ENCODE data around the gene MALRD1. TPM values are rescaled to one million over a fixed set of nuclear protein-coding genes. Genes with fewer than 3 reads are reported as not detected.

MALRD1 gene
- total RNA-seq, 1 donor from 2014 or later: not detected

DNA sequence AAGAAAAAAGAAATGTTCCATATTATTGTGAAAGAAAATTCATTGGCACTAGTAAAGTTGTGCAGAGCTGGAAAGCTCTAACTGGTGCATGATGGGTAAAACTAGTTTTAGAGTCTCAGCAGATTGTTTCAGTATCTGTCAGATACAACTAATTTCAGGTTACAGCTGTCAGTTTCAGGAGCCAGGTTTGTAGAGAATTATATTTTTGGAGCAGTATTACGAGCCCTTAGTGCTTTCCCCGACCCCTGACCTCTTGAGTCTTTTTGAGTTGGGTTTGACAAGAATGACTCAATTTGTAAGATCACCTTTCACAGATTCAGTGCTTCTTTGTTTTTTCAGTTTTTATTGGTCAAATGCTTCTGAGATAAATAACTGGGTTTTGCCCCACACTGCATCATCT is 401.3 kb downstream of the MALRD1 start:
- DNase-seq (ENCODE audit: low spot score): no peak
- H3K4me1 Mint-ChIP-seq (ENCODE audit: low read depth): no peaks in the 10 kb centered on the region
- peaks cover 7% of the 10 kb centered on the region for H3K9me3 Mint-ChIP-seq
- no peaks in the 10 kb centered on the region for H3K27me3 Mint-ChIP-seq (ENCODE audit: insufficient read depth)
- H3K36me3 Mint-ChIP-seq (ENCODE audit: low read depth): no peaks in the 10 kb centered on the region
- H3K27ac Mint-ChIP-seq: no peak overlapping the region
- no peak overlapping the region for H3K4me3 Mint-ChIP-seq
- intact Hi-C loops (cut with micrococcal nuclease): no loop called here

DNA sequence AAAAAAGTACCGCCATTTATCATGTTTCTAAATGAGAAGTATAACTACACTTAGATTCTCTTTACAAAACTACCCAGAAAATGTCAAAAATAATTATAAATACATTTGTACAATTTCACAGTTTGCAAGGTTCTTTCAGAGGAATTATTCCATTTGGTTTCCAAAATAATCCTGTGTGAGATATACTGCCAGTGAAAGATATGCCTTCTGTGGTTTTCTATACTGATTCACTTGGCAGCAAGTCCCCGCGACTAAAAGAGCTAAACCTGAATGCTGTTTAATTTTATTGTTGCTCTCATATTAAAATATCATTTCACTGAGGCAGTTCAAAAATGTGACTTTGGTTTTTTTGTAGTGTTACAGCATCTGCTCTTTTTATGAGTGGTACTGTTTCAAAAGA is 402.8 kb downstream of the MALRD1 start:
- intact Hi-C loops (cut with micrococcal nuclease): no loop called here
- no peak overlapping the region for H3K27ac Mint-ChIP-seq
- no peak overlapping the region for H3K4me3 Mint-ChIP-seq
- H3K4me1 Mint-ChIP-seq (ENCODE audit: low read depth): no peaks in the 10 kb centered on the region
- H3K36me3 Mint-ChIP-seq (ENCODE audit: low read depth): no peaks in the 10 kb centered on the region
- H3K9me3 Mint-ChIP-seq: peaks cover 7% of the 10 kb centered on the region
- DNase-seq (ENCODE audit: low spot score): no peak
- no peaks in the 10 kb centered on the region for H3K27me3 Mint-ChIP-seq (ENCODE audit: insufficient read depth)

DNA sequence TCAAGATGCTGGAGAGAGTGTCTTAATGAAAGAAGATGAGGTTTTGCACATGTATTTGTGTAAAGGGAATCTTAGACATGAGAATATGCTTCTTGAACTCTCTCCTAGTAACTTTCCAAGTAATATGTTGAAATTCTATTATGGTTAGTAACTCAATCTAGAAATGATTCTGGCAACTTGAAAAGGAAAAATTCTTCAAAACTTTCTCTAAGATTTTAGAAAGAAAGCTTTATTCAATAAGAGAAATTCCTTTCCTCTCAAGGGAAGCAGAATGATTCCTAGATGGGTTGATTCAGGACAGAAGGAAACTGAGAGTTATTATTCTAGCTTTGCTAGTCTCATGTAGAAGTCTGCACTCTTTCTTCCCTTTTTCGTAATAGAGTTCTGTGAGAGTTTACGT is 403.3 kb downstream of the MALRD1 start:
- no peak overlapping the region for H3K27ac Mint-ChIP-seq
- peaks cover 7% of the 10 kb centered on the region for H3K9me3 Mint-ChIP-seq
- no peaks in the 10 kb centered on the region for H3K4me1 Mint-ChIP-seq (ENCODE audit: low read depth)
- no peaks in the 10 kb centered on the region for H3K27me3 Mint-ChIP-seq (ENCODE audit: insufficient read depth)
- H3K36me3 Mint-ChIP-seq (ENCODE audit: low read depth): no peaks in the 10 kb centered on the region
- intact Hi-C loops (cut with micrococcal nuclease): no loop called here
- no peak overlapping the region for H3K4me3 Mint-ChIP-seq
- no peak for DNase-seq (ENCODE audit: low spot score)

DNA sequence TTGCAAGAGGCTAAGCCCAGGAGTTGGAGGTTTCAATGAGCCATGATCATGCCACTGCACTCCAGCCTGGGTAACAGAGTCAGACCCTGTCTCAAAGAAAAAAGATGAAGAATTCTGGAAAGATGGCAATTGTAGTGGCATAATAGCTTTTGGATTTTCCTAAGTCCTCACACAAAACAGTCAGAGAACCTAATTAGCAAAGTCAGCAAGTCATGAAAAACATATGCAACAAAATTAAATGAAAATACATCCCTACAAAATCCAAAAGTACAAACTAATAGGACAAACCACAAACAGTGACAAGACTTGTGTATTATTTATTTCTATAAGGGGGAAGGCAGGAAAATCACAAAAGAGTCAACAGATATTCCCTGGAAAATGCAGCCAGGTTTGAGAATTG is 405.4 kb downstream of the MALRD1 start:
- no peak for DNase-seq (ENCODE audit: low spot score)
- Mint-ChIP-seq H3K27ac (no peak overlapping the region), H3K9me3 (peaks cover 3% of the 10 kb centered on the region), H3K27me3 (ENCODE audit: insufficient read depth) (no peaks in the 10 kb centered on the region), H3K4me3 (no peak overlapping the region), H3K4me1 (ENCODE audit: low read depth) (no peaks in the 10 kb centered on the region), H3K36me3 (ENCODE audit: low read depth) (no peaks in the 10 kb centered on the region)
- intact Hi-C loops (cut with micrococcal nuclease): no loop called here

DNA sequence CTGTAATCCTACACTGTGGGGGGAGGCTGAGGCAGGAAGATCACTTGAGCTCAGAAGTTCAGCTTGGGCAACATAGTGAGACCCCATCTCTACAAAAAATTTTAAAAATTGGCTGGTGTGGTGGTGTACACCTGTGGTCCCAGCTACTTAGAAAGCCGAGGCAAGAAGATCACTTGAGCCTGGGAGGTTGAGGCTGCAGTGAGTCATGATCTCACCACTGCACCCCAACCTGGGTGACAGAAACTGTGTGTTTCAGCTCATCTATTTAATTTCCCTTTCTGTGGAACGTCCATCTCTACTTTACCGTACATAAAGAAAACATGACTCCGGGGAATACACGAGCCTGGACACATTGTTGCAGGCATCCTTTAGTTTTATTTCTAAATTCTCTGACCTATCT is 413.0 kb downstream of the MALRD1 start:
- no peak for DNase-seq (ENCODE audit: low spot score)
- peaks cover 18% of the 10 kb centered on the region for H3K9me3 Mint-ChIP-seq
- H3K27me3 Mint-ChIP-seq (ENCODE audit: insufficient read depth): no peaks in the 10 kb centered on the region
- H3K36me3 Mint-ChIP-seq (ENCODE audit: low read depth): no peaks in the 10 kb centered on the region
- H3K27ac Mint-ChIP-seq: no peak overlapping the region
- H3K4me3 Mint-ChIP-seq: no peak overlapping the region
- intact Hi-C loops (cut with micrococcal nuclease): no loop called here
- no peaks in the 10 kb centered on the region for H3K4me1 Mint-ChIP-seq (ENCODE audit: low read depth)

DNA sequence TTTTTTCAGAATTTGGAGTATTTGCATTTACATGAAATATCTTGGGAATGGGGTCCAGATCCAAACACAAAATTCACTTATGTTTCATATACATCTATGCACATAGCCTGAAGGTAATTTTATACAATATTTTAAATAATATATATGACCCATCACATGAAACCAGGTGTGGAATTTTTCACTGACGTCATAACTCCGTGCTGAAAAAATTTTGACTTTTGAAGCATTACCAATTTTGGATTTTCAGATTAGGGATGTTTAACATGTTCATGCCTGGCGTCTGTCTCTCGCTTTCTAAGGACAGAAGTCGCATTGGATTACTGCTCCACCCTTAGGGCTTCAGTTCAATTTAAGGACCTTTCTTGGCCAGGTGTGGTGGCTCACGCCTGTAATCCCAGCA is 418.1 kb downstream of the MALRD1 start:
- no peak overlapping the region for H3K27ac Mint-ChIP-seq
- DNase-seq (ENCODE audit: low spot score): no peak
- no peaks in the 10 kb centered on the region for H3K27me3 Mint-ChIP-seq (ENCODE audit: insufficient read depth)
- H3K4me3 Mint-ChIP-seq: no peak overlapping the region
- H3K4me1 Mint-ChIP-seq (ENCODE audit: low read depth): no peaks in the 10 kb centered on the region
- intact Hi-C loops (cut with micrococcal nuclease): no loop called here
- no peaks in the 10 kb centered on the region for H3K36me3 Mint-ChIP-seq (ENCODE audit: low read depth)
- peaks cover 10% of the 10 kb centered on the region for H3K9me3 Mint-ChIP-seq

DNA sequence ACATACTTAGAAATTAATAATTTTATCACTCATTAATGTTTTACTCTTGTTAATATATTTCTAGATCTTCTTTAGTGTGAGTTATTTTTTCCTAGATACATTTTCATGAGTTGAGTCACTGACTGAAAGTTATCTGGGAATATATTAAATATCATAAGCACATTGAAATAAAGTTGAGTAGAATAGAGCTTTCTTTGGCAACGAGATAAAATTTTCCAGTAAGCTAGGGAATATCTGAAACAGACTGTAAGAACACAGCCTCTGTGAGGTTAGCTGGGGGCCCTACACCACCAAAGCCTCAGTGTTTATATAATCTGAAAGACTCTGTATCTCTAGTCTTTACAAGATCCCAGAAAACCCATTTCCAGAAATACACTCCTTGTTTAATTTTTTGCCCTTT is 419.8 kb downstream of the MALRD1 start:
- Mint-ChIP-seq H3K27me3 (ENCODE audit: insufficient read depth) (no peaks in the 10 kb centered on the region), H3K9me3 (peaks cover 6% of the 10 kb centered on the region), H3K27ac (no peak overlapping the region), H3K36me3 (ENCODE audit: low read depth) (no peaks in the 10 kb centered on the region), H3K4me1 (ENCODE audit: low read depth) (no peaks in the 10 kb centered on the region), H3K4me3 (no peak overlapping the region)
- DNase-seq (ENCODE audit: low spot score): no peak
- intact Hi-C loops (cut with micrococcal nuclease): no loop called here

DNA sequence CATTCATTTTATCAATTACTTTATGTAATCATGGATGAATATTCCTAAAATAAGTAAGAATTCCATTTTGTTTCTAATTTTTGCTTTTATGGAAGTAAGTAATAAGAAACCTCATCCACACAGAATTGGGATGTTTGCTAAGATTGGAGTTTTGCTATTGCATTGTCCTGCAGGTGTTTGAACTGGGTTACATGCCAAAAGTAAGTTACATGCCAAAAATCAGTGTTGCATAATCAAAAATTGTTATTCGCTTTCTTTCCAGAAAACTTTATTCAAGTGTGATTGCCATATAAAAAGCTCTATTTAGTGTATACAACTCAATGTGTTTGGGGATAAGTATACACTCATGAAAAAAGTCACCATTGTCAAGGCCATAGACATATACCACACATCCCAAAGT is 420.9 kb downstream of the MALRD1 start:
- H3K27me3 Mint-ChIP-seq (ENCODE audit: insufficient read depth): no peaks in the 10 kb centered on the region
- H3K4me3 Mint-ChIP-seq: no peak overlapping the region
- peaks cover 8% of the 10 kb centered on the region for H3K9me3 Mint-ChIP-seq
- DNase-seq (ENCODE audit: low spot score): no peak
- H3K36me3 Mint-ChIP-seq (ENCODE audit: low read depth): no peaks in the 10 kb centered on the region
- no peak overlapping the region for H3K27ac Mint-ChIP-seq
- intact Hi-C loops (cut with micrococcal nuclease): no loop called here
- no peaks in the 10 kb centered on the region for H3K4me1 Mint-ChIP-seq (ENCODE audit: low read depth)

DNA sequence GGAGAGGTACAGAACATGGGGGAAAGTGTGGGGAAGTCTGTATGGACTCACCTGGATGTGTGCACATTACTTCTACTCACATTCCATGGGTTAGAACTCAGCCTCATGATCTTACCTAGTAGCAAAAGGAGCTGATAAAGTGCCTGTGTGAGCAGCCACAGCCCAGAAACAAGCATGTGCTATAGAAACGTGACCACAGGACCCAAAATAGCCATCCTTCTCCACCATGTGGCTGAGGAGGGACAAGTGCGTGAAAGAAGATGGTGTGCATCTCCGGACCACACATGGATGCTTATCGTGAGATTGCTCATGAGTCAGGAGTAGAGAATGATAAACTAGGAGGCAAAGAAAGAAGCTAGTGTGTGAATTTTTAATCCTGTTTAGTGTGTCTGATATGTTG is 431.3 kb downstream of the MALRD1 start:
- Mint-ChIP-seq H3K4me3 (no peak overlapping the region), H3K27me3 (ENCODE audit: insufficient read depth) (no peaks in the 10 kb centered on the region), H3K36me3 (ENCODE audit: low read depth) (no peaks in the 10 kb centered on the region), H3K4me1 (ENCODE audit: low read depth) (no peaks in the 10 kb centered on the region), H3K9me3 (peaks cover 14% of the 10 kb centered on the region), H3K27ac (no peak overlapping the region)
- no peak for DNase-seq (ENCODE audit: low spot score)
- intact Hi-C loops (cut with micrococcal nuclease): loop anchor here (5.0 kb wide), 1 partner anchor 1113 kb away; no protein-coding TSS in a partner anchor

DNA sequence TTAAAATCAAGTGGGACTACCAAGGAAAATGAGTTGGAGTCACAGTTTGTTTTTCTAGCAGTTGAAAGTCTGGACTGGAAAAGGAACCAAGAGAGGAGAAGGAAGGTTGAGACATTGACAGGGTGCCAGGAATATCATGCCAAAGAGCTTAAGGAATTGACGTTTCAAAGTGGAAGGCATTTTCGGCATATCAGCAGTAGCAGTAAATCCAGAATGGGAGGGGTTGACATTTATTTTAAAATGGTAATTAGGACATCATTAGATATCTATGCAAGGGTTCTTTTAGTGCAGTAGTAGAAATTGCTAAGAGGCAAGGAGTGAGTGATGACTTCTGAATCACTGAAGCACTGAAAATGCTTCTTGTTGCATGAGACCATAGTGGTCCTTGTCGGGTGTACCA is 431.8 kb downstream of the MALRD1 start:
- Mint-ChIP-seq H3K27ac (no peak overlapping the region), H3K36me3 (ENCODE audit: low read depth) (no peaks in the 10 kb centered on the region), H3K4me3 (no peak overlapping the region), H3K9me3 (peaks cover 14% of the 10 kb centered on the region), H3K4me1 (ENCODE audit: low read depth) (no peaks in the 10 kb centered on the region), H3K27me3 (ENCODE audit: insufficient read depth) (no peaks in the 10 kb centered on the region)
- intact Hi-C loops (cut with micrococcal nuclease): loop anchor here (5.0 kb wide), 1 partner anchor 1113 kb away; no protein-coding TSS in a partner anchor
- no peak for DNase-seq (ENCODE audit: low spot score)

DNA sequence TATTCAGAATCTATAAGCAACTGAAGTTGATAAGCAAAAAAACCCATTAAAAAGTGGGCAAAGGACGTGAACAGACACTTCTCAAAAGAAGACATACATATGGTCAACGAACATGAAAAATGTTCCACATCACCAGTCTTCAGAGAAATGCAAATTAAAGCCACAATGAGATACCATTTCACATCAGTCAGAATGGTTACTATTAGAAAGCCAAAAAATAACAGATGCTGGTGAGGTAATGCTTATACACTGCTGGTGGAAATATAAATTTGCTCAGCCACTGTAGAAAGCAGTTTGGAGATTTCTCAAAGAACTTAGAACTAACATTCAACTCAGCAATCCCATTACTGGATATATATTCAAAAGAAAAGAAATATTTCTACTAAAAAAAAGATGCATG is 434.8 kb downstream of the MALRD1 start:
- no peaks in the 10 kb centered on the region for H3K36me3 Mint-ChIP-seq (ENCODE audit: low read depth)
- no peaks in the 10 kb centered on the region for H3K4me1 Mint-ChIP-seq (ENCODE audit: low read depth)
- no peak overlapping the region for H3K27ac Mint-ChIP-seq
- no peaks in the 10 kb centered on the region for H3K27me3 Mint-ChIP-seq (ENCODE audit: insufficient read depth)
- DNase-seq (ENCODE audit: low spot score): no peak
- H3K4me3 Mint-ChIP-seq: no peak overlapping the region
- intact Hi-C loops (cut with micrococcal nuclease): loop anchor here (5.0 kb wide), 1 partner anchor 1116 kb away; no protein-coding TSS in a partner anchor
- H3K9me3 Mint-ChIP-seq: peaks cover 17% of the 10 kb centered on the region

DNA sequence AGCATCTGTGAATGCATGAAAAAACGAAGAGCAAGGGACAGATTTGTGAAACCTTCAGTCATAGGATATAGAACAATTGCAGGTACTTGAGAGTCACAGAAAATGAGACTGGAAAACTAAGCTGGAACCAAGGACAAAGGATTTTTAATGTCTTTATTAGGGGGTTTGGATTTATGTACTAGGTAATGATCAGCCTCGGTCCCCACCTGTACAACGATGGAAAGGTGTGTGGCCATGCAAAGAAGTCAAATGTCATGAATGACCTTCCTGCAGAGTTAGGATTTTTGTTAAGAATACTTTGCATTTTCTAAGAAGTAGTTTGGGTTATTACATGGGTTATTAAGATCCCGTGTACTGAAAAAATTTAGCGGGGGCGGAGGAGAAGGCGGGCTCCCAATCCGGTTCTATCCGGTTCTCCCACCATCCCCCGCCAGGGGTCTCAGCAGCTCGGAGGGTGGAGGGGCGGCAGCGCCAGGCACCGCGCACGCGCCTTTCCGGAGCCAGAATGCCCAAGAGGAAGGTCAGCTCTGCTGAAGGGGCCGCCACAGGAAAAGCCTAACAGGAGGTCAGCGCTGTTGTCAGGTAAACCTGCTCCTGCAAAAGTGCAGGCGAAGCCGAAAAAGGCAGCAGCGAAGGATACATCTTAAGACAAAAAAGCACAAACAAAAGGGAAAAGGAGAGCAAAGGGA is 440.1 kb downstream of the MALRD1 start:
- no peak for DNase-seq (ENCODE audit: low spot score)
- Mint-ChIP-seq H3K36me3 (ENCODE audit: low read depth) (no peaks in the 10 kb centered on the region), H3K9me3 (peaks cover 7% of the 10 kb centered on the region), H3K4me1 (ENCODE audit: low read depth) (no peaks in the 10 kb centered on the region), H3K27me3 (ENCODE audit: insufficient read depth) (no peaks in the 10 kb centered on the region), H3K27ac (no peak overlapping the region), H3K4me3 (no peak overlapping the region)
- intact Hi-C loops (cut with micrococcal nuclease): no loop called here

DNA sequence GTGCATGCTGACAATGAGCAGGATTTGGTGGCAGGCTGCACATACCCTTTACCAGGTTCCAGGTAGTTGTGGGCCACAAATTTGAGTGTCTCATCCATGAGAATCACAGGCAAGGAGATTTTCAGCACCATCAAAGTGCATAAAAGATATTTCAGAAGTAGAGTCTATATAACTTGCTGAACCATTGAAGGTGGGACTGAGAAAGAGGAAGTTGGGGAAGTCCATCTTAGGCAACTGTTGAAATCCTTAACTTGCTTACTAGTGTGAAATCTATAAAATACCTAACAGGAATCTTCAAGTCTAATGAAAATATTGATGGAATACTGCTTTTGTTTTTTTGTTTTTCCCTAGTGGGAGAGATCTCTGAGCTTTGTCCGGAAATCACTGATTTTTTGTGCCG is 442.6 kb downstream of the MALRD1 start:
- Mint-ChIP-seq H3K36me3 (ENCODE audit: low read depth) (no peaks in the 10 kb centered on the region), H3K27me3 (ENCODE audit: insufficient read depth) (no peaks in the 10 kb centered on the region), H3K4me3 (no peak overlapping the region), H3K9me3 (peaks cover 4% of the 10 kb centered on the region), H3K27ac (no peak overlapping the region), H3K4me1 (ENCODE audit: low read depth) (no peaks in the 10 kb centered on the region)
- no peak for DNase-seq (ENCODE audit: low spot score)
- intact Hi-C loops (cut with micrococcal nuclease): no loop called here

DNA sequence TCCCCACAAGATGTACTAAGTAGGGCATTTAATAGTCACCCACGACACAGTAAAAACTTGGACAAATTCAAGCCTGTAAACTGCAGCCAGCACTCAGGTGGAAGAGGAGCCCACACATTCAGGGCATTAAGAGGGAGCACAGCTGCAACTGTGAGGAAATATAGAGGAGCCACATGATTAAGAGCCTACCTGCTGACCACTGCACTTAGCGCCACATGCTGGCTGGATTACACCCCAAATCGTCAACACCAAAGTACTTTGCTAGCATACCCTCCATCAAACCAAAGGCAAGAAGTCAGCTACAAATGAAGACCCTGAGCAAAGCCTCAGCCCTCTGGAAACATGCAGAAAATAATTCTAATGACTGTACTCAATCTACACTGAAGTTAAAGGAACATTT is 445.3 kb downstream of the MALRD1 start:
- intact Hi-C loops (cut with micrococcal nuclease): no loop called here
- Mint-ChIP-seq H3K36me3 (ENCODE audit: low read depth) (no peaks in the 10 kb centered on the region), H3K27ac (no peak overlapping the region), H3K27me3 (ENCODE audit: insufficient read depth) (no peaks in the 10 kb centered on the region), H3K4me3 (no peak overlapping the region), H3K4me1 (ENCODE audit: low read depth) (no peaks in the 10 kb centered on the region), H3K9me3 (no peaks in the 10 kb centered on the region)
- no peak for DNase-seq (ENCODE audit: low spot score)
